GM18870 (cell line): ENCODE data around the gene ZG16B.

Experiments used
- ATAC-seq: cut with Tn5 transposase; IDR thresholded peaks from one replicate; pipeline ENCODE4 v1.9.1; 2021; ENCODE audit warnings: moderate library complexity; ENCODE audit not compliant: unreplicated experiment

Gene ZG16B, protein sequence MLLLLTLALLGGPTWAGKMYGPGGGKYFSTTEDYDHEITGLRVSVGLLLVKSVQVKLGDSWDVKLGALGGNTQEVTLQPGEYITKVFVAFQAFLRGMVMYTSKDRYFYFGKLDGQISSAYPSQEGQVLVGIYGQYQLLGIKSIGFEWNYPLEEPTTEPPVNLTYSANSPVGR

DNA sequence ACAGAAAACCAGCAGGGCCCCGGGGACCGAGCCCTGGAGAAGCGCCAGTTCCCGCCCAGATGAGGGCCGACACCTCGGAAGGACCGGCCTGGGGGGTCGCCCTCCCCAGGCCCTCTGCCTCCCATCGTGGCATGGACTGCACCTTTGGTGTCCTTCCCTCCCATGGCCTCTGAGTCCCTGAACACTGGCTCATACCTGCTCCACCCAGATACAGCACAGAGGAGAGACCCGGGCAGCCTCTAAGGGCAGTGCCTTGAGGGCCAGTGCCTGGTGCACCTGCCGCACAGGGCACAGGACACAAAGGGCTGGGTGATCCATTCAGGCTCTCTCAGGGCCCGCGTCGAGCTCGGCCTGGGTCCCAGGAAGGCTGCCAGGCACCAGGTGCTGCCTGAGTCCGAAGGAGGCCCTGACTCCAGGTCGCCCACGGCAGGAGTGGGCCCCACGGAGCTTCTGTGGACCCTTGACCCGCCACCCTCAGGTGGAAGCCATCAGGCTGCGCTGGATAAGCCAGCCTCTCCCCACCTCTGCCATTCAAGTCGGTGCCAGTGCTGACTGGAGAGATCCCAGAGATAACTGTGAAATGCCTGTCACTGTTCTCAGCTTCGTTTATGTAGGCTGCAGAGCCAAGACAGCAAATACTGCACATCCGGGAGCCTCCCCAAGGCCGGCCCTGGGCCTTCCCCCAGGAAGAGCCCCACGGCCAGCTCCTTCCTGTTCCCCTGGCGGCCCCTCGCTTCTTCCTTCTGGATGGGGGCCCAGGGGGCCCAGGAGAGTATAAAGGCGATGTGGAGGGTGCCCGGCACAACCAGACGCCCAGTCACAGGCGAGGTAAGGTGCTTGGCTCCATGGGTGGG, at the start of gene ZG16B:
Gene ZG16B, plus strand, starts transcription at position 803 of the 854 bp plus-strand sequence. CDS start 139 bp downstream, outside the sequence.
- ATAC-seq: no peak

DNA sequence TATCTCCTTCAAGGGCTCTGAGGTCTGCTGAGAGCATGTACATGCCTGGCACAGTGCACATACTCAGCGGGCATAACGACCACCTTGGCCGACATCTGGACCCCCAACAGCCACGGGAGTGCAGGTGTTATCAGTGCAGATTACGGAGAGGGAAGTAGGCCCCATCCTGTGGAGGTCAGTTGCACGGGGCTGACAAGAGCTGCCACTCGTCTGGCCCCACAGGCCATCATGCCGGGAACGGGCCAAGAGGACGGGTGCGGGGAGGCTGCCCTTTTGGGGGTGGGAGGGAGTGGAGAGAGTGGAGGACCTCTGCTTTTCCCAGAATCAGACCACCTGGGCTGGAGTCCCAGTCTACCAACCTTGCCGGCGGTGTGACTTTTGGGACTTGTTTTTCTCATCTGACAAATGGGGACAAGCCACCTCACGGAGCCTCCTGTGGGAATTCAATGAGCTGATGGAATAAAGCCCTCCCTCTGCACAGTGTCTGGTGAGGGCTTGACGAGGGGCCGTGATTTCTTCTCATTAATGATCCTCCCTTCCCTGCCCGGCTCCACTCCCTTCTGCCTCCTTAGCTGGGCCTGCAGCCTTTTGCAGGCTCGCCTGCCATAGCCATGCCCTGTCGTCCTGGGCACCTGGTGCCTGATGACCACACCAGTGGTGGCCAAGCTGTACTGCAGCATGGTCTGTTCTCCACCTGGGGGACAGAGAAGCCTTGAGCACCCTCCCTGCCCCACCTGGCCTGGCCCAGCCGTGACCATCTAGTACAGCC, 47.3 kb upstream of the ZG16B start:
- no peak for ATAC-seq

DNA sequence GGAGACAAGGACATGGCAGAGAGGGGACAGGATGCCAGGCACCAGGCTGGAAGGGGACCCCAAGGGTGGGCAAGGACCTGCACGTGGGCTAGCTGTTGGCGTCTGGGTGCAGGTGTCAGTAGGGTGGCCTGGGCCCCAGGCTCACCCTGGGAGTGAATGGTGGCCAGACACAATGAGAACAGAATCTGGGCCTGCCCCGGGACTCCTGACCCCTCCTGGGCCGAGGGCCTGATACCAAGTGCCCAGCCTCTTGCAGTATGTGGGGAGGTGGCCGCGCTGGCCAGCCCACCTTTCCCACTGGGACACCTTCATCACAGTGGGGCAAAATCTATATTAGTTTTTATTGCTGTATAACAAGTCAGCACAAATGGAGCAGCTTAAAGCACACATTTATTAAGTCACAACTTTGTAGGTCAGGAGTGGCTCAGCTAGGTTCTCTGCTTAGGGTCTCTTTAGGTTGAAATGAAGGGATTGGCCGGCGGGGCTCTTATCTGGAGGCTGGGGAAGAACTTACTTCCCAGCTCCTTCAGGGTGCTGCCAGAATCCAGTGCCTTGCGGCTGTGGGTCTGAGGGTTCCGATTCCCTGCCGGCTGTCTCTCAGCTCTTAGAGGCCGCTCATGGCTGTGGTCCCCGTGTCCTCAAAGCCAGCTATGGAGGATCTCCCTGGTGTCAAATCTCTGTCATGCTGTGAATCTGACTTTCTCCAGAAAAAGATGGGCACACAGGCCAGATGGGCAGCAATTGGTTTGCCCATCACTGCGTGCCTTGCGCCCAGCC, 46.3 kb upstream of the ZG16B start:
- ATAC-seq: no peak

DNA sequence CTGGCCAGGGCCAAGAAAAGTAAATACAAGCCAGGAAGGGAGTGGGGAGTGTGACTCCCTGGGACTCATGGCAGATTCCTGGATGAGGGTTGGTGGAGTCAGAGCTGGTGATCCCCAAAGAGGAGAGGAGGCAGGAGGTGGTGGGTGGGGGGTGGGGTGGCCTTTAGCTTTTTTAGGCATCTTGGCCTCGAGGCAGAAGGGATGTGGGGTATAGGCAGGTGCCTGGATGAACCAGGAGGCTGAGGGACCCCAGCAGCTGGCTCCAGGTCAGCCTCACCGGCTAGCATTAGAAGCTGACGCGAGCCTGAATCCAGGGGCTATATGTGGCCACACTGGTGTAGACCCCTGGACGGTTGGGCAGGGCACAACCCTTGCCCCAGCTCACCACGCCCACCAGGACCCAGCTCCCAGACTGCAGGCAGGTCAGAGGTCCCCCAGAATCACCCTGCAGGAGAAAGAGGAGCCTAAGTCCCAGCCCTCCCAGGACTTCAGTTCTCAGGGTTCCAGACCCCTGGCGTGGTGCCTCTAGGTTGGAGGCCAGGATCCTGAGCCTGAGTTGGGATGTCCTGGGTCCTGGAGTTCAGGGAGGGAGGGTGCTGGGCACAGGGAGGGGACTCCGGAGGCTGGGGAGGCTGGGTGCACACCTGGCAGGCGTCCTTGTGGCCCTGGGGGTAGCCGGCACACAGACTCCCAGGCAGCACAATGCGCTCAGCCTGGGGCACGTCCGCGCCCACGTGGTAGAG, 45.6 kb upstream of the ZG16B start:
- ATAC-seq: no peak

DNA sequence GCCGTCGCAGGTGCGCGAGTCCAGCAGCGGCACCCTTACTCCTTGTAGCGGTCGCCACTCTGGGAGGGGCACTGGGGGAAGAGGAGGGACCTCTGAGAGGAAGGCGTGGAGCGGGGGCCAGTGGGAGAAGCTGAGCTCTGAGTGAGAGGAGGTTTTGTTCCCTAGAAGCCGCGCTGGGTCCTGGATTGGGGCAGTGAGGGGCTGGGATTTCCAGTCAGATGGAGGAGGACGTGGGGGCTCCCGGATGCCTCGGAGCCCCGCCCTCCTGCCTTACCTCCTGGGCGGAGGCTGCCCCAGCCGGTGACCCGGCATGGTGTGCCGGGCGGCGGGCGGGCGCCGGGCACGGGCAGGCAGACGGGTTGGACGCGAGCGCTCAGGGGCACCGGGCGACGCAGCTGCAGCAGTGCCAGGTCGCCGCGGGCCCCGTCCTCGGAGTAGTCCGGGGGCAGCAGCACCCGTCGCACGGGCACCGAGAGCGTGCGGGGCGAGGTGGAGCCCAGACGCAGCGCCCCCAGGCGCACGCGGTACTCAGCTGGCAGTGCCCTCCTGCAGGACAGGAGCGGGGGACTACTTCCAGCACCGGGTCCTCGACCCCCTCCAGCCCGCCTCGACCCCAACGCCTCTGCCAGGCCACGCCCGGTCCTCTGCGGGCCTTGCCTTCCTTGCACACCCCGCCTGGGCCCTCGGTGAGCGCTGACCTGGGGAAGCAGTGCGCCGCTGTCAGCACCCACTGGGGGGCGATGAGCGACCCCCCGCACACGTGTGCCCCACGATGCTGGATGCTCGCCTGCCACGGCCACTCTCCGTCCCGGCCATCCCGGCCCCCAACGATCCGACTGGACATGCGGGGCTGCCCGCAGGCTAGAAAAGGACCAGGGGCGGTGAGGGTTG, 44.8 kb upstream of the ZG16B start:
- ATAC-seq: no peak

DNA sequence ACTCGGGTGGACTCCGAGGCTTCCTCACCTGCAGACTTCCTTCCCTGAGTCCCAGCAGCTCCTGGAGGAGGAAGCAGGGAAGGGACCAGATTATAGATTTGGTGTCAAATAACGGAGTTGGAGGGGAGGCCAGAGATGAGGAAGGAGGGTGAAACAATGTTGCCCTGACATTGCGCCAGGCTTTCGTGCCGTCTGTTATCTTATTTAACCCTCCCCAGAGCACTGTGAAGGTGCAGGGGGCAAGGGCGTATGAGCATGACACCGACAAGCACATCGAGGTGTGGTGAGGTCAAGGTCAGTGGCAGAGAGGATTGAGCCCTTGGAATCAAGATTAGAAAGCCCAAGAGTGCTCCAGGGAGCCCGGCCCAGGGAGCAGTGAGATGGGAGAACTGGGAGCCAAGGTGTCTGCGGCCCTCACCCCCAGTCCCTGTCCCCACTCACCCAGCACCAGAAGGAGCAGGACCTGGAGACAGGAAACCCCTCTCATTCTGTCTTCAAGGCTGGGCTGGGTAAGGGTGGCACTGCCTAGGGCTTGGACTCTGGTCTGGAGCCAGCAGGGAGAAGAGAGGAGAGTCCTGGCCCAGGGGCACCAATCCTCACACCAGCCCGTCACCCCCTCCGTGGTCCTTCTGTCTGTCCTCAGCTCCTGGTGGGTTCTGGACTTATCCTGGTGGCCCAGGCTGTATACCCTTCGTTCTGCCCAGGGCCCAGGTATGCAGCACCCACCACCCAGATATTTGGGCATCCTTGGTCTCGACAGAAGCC, 43.9 kb upstream of the ZG16B start:
- no peak for ATAC-seq

DNA sequence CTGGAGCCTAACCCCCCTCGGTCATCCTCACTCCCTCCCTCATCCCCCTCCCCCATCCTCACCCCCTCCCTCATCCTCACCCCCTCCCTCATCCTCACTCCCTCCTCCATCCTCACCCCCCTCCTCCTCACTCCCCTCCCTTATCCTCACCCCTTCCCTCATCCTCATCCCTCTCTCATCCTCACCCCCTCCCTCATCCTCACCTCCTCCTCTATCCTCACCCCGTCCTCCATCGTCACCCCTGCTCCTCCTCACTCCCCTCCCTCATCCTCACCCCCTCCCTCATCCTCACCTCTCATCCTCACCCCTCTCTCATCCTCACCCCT, 43.3 kb upstream of the ZG16B start:
- no peak for ATAC-seq

DNA sequence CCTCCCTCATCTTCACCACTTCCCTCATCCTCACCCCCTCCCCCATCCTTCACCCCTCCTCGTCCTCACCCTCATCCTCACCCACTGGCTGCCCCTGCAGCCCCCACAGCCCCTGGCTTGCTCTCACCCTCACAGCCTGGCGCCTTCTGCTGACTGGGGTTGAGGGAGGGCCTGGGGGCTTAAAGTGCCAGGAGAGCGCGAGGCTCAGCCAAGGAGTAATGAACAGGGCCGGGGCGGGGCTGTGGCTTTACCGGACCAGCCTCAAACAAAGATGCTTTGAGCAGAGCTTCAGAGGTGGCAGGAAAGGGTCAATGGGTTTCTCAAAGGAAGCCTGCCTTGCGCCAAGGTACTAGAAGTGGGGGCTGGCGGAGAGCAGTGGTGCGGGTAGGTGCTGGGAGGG, 42.7 kb upstream of the ZG16B start, which contains the start of gene PRSS33:
Gene PRSS33, minus strand, starts transcription at position 155 of the 400 bp plus-strand sequence. CDS start 1,013 bp downstream, outside the sequence.
- ATAC-seq: no peak

DNA sequence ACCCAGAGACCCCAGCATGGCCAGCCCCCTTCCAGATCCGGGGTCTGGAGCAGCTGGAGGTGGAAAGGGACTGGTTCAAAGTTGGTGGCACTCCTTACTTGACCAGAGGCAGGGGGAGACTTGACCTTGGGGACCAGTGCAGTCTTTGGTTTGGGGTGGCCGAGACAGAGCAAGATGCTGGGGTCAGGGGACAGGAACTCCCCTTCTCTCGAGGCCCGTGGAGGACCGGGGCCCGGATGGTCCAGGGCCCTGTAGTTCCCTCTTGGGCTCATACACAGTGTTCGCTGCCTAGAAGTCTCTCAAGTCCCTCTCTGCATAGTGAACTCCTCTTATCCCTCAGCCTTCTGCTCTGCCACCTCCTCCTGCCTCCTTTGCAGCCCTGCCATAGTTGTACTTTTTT, 42.1 kb upstream of the ZG16B start:
- ATAC-seq: no peak

DNA sequence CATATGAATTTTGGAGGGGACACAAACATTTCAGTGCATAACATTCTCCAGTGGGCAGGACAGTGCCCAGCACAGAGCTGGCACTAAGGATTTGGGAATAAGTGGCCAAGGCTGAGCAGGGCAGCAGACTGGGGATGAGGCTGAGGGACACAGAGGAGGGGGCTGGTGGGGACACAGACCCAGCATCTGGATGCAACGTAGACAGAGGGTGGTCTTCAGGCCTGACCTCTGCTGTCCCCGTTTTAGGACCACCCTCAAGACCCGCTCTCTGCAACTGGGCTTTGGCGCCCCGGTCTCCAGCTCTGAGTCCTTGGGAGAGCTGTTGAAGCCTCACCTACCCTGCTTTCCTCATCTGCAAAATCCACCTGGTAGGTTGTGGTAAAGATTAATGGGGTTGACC, 39.5 kb upstream of the ZG16B start:
- no peak for ATAC-seq

DNA sequence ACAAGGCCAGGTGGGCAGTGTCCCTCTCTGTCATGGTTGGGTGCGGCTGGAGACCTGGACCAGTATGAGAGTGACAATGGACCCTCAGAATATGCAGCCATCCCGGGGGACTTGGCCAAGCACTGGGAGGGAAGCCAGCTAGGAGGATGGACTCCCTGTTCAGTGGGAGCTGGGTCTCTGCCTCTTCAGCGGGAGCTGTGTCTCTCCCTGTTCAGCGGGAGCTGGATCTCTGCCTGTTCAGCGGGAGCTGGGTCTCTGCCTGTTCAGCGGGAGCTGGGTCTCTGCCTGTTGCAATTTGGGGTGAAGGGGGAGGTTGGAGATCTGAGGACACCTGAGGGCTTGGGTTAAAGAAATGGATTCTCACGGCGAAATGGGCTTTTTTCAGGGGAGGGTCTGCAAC, 38.9 kb upstream of the ZG16B start:
- no peak for ATAC-seq

DNA sequence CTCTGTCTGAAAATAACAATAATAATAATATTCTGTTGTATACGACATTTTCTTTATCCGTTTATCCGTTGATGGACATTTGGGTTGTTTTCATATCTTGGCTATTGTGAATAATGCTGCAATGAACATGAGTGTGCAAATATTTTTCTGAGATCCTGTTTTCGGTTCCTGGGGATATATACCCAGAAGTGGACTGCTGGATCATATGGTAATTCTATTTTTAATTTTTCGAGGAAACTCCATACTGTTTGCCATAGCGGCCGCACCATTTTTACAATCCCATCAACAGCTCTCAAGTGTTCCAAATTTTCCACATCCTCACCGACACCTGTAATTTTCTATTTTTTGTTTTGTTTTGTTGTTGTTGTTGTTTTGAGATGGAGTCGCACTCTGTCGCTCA, 37.2 kb upstream of the ZG16B start:
- ATAC-seq: no peak

DNA sequence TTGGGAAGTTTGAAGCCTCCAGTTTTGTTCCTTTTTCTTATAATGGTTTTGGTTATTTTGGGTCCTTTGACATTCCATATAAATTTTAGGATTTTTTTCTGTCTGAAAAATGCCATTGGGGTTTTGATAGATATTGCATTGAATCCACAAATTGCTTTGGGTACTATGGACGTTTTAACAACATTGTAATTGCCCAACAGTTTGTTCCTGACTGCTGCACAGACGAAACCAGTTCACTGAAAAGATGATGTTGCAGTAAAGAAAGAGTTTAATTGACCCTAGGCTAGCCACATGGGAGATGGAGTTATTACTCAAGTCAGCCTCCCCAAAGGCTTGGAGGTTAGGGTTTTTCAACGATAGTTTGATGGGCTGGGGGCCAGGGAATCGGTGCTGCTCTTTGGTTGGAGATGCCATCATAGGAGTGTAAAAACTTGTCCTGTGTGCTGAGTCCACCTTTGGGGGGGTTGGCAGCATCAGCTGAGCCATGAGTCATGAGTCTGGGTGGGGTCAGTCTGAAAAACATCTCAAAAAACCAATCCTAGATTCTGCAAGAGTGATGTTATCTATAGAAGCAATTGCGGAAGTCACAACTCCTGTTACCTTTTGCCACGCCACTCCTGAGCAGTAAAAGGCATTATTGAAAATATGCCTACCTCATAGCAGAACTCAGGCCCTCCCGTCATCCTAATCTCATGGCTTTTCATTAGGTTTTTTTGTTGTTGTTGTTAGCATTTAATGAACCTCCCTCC, 34.5 kb upstream of the ZG16B start:
- no peak for ATAC-seq

DNA sequence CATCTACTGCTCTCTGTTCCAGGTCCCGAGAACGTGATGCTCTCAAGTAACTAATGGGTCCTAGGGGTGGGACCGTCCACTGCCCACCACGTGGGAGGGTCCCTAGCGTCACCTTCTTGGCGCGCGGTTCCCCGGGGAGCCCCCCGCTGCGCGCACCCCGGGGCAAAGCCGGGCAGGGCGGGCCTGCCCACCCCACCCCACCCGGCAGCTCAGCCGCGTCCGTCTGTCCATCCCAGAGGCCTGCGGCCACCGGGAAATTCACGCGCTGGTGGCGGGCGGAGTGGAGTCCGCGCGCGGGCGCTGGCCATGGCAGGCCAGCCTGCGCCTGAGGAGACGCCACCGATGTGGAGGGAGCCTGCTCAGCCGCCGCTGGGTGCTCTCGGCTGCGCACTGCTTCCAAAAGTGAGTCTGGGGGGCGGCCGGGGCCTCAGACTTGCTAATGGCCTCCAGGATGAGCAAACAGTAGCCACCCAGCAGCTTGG, 31.3 kb upstream of the ZG16B start:
- no peak for ATAC-seq

DNA sequence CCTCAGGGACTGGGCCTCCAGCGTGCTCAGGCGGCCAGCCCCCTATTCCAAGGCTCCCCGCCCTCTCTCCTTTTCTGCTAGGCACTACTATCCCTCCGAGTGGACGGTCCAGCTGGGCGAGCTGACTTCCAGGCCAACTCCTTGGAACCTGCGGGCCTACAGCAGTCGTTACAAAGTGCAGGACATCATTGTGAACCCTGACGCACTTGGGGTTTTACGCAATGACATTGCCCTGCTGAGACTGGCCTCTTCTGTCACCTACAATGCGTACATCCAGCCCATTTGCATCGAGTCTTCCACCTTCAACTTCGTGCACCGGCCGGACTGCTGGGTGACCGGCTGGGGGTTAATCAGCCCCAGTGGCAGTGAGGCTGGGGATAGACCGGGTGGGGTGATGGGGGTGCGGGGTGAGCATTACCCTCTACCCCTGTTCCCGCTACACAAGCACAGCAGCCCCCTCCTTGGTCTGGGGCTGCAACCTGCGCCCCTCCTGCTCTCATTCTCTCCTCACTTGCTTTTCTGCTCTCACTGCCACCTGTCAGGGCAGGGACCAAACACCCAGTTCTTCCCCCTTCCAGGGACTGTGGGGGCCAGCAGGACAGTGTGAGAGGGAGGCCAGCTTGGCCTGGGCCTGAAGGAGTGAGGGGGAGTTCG, 30.8 kb upstream of the ZG16B start:
- no peak for ATAC-seq

DNA sequence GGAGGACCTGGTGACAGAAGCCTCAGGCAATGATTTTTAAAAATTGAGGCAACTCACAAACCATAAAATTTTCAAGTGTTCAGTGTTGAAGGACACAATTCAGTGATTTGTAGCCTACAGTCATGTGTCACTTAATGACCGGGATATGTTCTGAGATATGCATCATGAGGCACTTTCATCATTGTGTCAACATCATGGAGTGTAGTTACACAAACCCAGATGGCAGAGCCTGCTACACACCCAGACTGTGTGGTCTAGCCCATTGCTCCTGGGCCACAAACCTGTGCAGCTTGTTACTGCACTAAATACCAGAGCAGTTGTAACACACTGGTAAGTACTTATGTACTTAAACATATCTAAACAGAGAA, 30.3 kb upstream of the ZG16B start:
- ATAC-seq: no peak

DNA sequence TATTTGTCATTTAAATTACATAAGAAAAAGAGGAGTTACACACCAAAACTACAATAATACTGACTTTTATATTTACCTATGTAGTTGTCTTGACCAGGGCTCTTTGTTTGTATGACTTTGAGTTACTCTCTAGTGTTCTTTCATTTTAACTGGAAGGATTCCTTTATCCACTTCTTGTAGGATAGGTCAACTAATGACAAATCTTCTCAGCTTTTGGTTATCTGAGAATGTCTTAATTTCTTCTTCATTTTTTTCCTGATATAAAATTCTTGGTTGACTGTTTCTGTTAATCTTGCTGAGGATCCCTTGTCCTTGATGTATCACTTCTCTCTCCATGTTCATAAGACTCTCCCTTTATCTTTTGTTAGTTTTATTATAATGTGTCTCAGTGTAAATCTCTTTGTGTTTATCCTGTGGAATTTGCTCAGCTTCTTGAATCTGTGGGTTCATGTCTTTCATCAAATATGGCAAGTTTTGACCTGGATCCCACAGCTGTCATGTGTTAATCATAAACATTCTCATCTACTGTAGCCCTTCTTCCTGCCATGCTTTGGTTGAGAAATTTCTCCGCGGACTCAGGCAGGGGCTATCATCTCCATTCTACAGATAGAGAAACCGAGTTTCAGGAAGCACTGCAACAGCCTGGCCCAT, 26.4 kb upstream of the ZG16B start:
- no peak for ATAC-seq
